ENCODE data around the gene IL1F10. TPM values are rescaled to one million over a fixed set of nuclear protein-coding genes. Genes with fewer than 3 reads are reported as not detected.

The IL1F10 gene
- total and polyA plus RNA-seq, 2 of the 13 experiments (the other 11 are each of a cell fraction or from before 2014, with no cell fraction given) = not detected

GRCh38 chr2:113088213-113088992 lies 20.6 kb downstream of the IL1F10 start (continued):
- TF ChIP-seq TAF1 (CRISPR knock-in tag; IDR thresholded peaks at IDR 0.05) (no peak), WIZ (CRISPR knock-in tag; IDR thresholded peaks at IDR 0.05) (peak; percentile 75; the same call in 1 of the 2 replicates), RARA (CRISPR knock-in tag; IDR thresholded peaks at IDR 0.05) (peak; percentile 92)

- no peaks in the 10 kb centered on the region for H3K36me3 ChIP-seq (replicated peaks in 1 of 2; ENCODE audit: control insufficient read depth in 1 of 2, insufficient read depth in 2 of 2, low read length in 2 of 2)
- no peak overlapping the region for H3K4me3 ChIP-seq (replicated peaks in 1 of 3; ENCODE audit: insufficient read depth in 1 of 3, low read depth in 2 of 3, low read length in 3 of 3)
- BruUV-seq (replicated peaks) = no TSS peak
- ChIA-PET CTCF (ENCODE audit: low intra/inter-chr PET ratio, low total read pairs) (no interaction called here), POLR2A (interaction anchor here (0.8 to 6.5 kb wide), 3 partner anchors 36 to 109 kb away, joined by 3 to 45 read pairs (median 12); partner anchors contain the start of gene IL1RN)
- no peak overlapping the region for H3K4me2 ChIP-seq (ENCODE audit: low read depth, low read length)
- H3K27me3 ChIP-seq (ENCODE audit: control insufficient read depth in 1 of 2, insufficient read depth in 2 of 2, low read length in 2 of 2) = no peaks in the 10 kb centered on the region; a peak in 1 of 5 replicates
- no peaks in the 10 kb centered on the region for H4K20me1 ChIP-seq (ENCODE audit: insufficient read depth, low read length)
- H3K27ac ChIP-seq (ENCODE audit: extremely low read length, insufficient read depth, low read length) = no peak overlapping the region
- FAIRE-seq (no peak), ATAC-seq (no peak), DNase-seq (ENCODE audit: low spot score) (no peak)
- TF ChIP-seq ZNF572 (CRISPR knock-in tag; IDR thresholded peaks at IDR 0.05) (0 out of 2 replicates have a peak, but pooled peaks have one; percentile 34), CENPBD1 (CRISPR knock-in tag; IDR thresholded peaks at IDR 0.05; ENCODE audit: borderline replicate concordance, low read depth) (no peak)
- in situ Hi-C loops (cut with HindIII; ENCODE audit: extremely low pct_ligation_motif_present, low pct_unique_long_range_greater_than_20kb) = loop anchor here (10.0 kb wide), 1 partner anchor 285 kb away; no protein-coding TSS in a partner anchor
- H3K4me1 ChIP-seq (ENCODE audit: insufficient read depth, low read length) = peaks cover 38% of the 10 kb centered on the region
- no peaks in the 10 kb centered on the region; the same call in 1 of the 2 replicates for H3K9me3 ChIP-seq (ENCODE audit: low read length)
- no peak overlapping the region for H2AFZ ChIP-seq (ENCODE audit: low read length)
- no peak overlapping the region for H3K9ac ChIP-seq (ENCODE audit: insufficient read depth, low read depth, low read length)
- H3K79me2 ChIP-seq (ENCODE audit: insufficient read depth, low read length) = no peaks in the 10 kb centered on the region
- intact Hi-C loops (cut with micrococcal nuclease; ENCODE audit: unreplicated experiment) = no loop called here
Measured at GRCh38 chr2:113089916-113090315, 22.1 kb downstream of the IL1F10 start.

Data from HepG2 (cell line).